ENCODE results near the gene C19orf81.

DNA sequence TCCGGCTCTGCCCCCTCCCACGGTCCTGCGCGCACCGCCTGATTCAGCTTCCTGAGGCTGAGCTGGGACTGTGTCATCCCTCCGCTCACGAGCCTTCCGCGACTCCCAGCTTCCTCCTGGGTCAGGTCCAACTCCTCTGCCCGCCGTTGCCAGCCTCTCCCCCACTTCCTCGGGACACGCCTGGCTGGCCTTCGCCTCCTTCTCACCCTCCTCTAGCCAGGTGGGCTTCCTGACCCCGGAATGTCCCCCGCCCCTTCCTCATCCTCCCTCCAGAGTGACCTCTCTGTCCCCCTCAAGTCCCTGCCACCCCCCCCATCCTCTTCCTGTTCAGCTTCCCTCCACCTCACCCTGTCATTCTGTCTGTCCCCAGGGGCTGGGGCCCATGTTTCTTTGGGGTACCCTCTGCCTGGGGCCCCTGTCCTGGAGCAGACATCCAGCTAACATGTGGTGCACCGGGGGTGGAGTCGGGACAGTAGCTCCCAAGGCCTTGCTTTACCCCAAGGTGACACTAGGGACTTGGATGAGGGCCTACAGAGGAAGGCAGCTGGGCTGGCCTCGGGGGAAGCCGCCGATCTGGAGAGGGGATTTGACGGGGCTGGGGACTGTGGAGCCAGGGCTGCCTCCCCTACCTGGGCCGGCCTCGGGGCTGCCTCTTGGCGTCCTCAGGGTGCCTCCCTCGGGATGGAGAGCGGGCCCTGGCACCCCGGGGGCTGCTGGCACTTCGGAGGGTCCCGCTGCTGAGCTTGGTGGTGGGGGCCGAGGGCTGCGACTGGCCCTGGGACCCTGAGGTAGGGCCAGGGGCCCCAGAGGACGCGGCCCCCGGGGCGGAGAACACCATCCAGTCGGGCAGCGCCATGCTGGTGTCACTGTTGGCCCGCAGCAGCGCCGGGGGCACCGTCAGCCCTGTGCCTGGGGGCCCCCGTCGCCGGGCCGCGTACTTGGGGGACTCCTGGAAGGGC, 53.9 kb downstream of the C19orf81 start:
- TF ChIP-seq SUZ12 (IDR thresholded peaks at IDR 0.05) (no peak), ELF4 (IDR thresholded peaks at IDR 0.05) (no peak), ARNT (IDR thresholded peaks at IDR 0.05) (no peak), SP1 (IDR thresholded peaks at IDR 0.05) (no peak), FOXA1 (IDR thresholded peaks at IDR 0.05) (no peak), NFRKB (IDR thresholded peaks at IDR 0.05) (no peak), FOXM1 (IDR thresholded peaks at IDR 0.05; ENCODE audit: borderline replicate concordance) (no peak), L3MBTL2 (conservative IDR thresholded peaks at IDR 0.05) (no peak), HDGF (IDR thresholded peaks at IDR 0.05; ENCODE audit: borderline replicate concordance) (no peak)
